ENCODE measurements around the gene ADORA3.

ADORA3 gene

DNA sequence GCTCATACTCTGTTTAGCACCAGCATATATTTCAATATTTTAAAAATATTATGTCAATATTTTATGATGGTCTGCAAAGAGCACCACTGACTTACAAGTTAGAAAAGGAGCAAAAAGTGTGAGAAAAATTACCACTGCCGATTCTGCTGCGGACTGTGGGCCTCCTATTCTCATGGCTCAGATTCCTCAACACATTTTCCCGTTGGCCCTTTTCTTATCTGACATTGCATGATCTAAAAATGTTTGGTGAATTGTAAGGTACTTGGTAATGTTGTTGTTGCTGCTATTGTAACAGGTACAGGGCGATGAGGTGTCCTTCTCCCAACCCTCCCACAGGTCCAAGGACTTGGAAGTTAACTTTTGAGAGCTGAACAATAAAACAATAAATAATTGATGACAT is 28.9 kb downstream of the ADORA3 start:
- DNase-seq (ENCODE audit: low read depth) = no peak

GRCh38 chr1:111474106-111474505 is 29.3 kb downstream of the ADORA3 start:
- no peak for DNase-seq (ENCODE audit: low read depth)

DNA sequence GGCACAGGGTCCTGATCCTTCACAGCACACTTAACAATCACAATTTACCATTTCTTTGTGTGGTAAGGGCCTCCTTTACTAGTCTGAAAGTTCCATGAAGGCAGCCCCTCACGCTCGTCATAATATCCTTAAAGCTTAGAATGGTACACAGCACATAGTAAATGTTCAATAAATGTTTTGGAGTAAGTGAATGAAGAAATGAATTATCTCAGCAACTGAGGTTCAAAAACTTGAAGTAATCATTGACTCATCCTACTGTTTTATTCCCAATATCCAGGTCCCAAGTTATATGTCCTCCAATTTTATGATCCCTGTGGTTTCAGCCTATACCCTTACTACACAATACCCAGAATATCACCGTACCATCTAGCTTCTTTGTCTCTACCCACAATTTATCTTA is 31.9 kb downstream of the ADORA3 start:
- DNase-seq (ENCODE audit: low read depth) = no peak

GRCh38 chr1:111471012-111471411 is 32.4 kb downstream of the ADORA3 start:
- DNase-seq (ENCODE audit: low read depth) = no peak

GRCh38 chr1:111470596-111470995 is 32.8 kb downstream of the ADORA3 start:
- DNase-seq (ENCODE audit: low read depth) = no peak

GRCh38 chr1:111469539-111469938 is 33.9 kb downstream of the ADORA3 start:
- DNase-seq (ENCODE audit: low read depth) = no peak

- DNase-seq (ENCODE audit: low read depth) = no peak
These were observed 34.7 kb downstream of the ADORA3 start for GRCh38 chr1:111468717-111469100.

DNA sequence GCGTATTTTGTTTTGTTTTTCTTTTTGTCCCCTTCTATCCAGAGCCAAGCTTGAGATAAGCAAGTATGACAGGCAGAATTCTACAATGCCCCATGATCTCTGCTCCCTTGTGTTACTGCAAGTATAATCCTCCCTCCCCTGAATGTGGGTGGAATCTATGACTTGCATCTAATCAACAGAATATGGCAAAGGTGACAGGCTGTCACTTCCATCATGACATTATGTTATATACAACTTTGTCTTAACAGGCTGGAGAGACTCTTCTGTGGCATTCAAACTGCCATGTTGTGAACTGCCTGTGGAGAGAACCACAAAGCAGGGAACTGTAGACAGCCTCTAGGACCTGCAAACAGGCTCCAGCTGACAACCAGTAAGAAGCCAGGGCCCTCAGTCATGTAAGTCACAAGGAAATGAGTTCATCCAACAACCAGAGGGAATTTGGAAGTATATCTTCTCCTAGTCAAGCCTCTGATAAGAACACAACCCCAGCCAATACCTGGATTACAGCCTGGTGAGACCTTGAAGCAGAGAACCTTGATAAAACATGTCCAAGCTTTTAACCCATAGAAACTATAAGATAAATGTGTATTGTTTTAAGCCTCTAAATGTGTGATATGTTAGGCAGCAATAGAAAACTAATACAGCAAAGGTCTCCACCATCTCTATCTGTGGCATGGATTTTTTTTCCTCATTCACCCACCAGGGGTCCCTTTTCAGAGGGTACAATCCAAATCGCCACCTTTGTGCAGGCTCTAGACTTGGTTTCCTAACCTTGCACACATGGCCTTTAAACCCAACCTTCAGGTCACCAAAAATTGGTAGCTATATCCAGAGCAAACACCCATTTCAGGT is 35.3 kb downstream of the ADORA3 start:
- DNase-seq (ENCODE audit: low read depth) = no peak

DNA sequence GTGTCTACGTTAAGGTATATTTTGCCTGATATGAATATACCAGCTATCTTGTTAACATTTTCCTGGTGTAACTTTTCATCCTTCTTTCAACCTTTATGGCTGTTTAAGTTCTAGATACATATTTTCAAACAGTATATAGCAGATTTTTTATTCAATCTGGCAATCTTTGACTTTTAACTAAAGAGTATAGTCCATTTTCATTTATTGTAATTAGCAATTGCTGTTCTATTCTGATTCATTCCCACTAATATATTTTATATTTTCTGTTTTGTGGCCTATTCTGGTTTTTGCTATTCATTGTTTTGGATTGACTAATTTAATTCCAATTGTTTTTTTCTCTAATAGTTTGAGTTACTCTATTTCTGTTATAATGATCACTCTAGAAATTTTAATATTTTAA is 37.0 kb downstream of the ADORA3 start:
- DNase-seq (ENCODE audit: low read depth) = no peak

DNA sequence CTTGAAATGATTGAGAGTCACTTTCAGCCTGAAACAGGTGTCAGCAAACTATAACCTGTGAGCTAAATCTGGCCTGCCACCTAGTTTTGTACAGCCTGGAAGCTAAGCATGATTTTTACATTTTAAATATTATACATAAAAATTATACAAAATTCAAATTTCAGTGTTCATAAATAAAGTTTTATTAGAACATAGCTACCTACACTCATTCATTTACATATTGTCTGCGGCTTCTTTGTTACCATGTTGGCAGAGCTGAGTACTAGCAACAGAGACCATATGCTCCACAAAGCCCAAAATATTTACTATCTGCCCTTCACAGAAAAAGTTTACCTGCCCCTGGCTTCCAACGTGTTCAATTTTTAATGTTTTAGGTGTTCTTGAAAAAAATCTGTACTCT is 37.7 kb downstream of the ADORA3 start:
- DNase-seq (ENCODE audit: low read depth) = no peak

DNA sequence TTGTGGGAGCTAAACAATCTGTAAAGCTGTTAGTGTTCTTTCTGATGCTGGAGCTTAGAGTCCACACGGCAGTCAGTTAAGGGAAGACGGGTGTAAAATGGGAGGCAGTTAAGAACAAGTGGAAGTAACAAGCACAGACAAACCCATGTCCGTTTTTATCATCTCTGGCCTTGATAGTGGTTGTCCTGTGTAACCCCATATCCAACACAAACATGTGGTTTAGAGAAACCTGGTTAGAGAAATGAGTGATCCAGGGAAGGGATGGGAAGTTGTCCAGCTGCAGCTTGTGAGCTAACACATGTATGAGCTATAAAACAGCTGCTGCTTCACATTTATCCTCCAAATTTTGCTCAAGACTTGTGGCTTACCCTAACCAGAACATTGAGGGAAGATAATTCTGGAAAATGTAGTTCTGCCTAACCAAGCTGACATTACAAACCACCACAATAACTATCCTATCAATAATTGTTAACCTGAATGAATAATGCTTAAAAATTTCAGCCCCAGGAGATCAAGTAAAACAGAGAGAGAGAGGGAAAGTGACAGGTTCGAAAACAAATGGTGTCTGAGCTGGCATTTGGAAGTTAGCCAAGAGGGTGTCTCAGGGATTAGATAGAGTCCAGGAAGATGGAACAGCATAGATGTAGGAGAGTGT is 40.3 kb downstream of the ADORA3 start:
- no peak for DNase-seq (ENCODE audit: low read depth)

- DNase-seq (ENCODE audit: low read depth) = no peak
These were observed 40.9 kb downstream of the ADORA3 start for GRCh38 chr1:111462370-111463028.

GRCh38 chr1:111461765-111462164 is 41.7 kb downstream of the ADORA3 start:
- no peak for DNase-seq (ENCODE audit: low read depth)

DNA sequence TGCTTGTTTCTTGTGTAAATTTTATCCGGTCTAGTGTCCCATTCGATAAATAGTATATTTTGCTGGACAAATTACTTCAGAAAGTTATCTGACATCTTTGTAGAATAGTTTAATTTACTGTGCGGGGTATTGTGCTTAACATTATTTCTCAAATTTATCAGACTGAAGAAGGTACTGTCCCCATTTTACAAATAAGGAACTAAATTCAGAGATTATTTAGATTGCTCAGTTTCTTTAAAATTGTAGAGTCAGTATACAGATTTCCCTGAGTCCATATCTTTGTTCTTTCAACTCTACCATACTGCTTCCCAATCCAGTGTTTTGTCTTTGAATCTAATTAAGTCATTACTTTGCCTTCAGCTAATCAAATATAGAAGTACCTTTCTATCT is 47.8 kb downstream of the ADORA3 start:
- DNase-seq (ENCODE audit: low read depth) = no peak

DNA sequence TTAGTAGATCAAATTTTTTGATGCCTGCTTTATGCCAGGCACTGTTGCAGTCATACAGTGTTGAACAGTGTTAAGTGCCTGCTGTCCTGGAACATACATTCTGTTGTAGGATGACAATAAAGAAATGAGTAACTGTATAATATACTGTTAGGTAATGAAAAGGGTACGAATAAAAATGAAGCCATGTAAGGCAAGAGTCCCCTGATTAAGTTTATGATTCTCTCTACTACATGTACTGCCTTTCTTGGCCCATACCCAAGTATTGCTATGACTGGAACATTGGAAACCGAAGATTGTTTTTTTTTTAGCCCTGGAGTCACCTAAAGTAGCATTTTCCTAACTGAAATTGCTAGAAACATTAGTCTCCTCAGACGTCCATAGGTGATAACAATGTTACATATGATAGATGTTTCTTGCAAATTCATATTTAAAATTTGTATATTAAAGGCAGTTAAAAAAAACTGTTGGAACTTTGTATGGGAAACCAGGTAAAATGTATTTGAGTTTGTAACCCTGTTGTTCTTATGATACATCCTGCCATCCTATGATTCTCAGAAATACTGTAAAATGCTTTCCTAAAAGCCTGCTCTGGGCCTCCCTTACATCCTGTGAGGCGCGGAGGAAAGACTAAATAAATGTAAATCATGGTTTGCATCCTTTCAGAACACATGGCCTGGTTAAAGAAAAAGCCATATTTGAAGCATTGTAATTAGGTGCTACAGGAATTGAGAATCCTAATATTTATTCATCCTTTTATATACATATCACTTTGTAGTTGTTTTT is 48.4 kb downstream of the ADORA3 start:
- DNase-seq (ENCODE audit: low read depth) = no peak

- DNase-seq (ENCODE audit: low read depth) = no peak
These were observed 49.7 kb downstream of the ADORA3 start for GRCh38 chr1:111453706-111454105.

GRCh38 chr1:111452581-111452980 is 50.9 kb downstream of the ADORA3 start:
- DNase-seq (ENCODE audit: low read depth) = no peak

DNA sequence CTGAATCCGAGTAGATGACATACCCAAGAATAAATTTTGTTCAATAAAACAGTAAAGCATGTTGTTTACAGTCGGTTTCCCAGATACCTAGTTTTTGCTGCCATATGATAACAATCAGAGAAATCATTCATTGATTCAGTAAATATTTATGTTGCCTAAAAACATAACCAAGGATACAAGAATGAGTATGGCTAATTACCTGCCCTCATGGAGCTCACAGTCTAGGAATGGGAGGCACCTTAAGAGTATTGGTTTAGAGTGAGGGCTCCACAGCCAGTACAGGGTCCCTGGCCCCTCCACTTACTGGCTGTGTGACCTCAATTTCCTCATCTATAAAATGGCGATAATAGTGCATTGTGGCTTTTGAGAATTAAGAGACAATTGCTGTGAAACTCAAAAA is 53.2 kb downstream of the ADORA3 start:
- DNase-seq (ENCODE audit: low read depth) = no peak

GRCh38 chr1:111449703-111450017 is 53.8 kb downstream of the ADORA3 start:
- no peak for DNase-seq (ENCODE audit: low read depth)

Data from stimulated activated CD8-positive, alpha-beta memory T cell treated with anti-CD3 and anti-CD28 coated beads, Interleukin-12 subunit alpha, Interleukin-12 subunit beta, amount 100 ng/mL, for 4 hours (primary cell).